GM18511 (cell line): ENCODE data around the gene PXT1.
"Not testable (repeated sequence)": the region's sequence is repeated elsewhere in the genome, so short reads cannot be mapped to it uniquely, and the experiment has no call there.

ENCODE experiments used
- ATAC-seq: cut with Tn5 transposase; IDR thresholded peaks from one replicate; pipeline ENCODE4 v1.9.1; 2021; ENCODE audit warnings: mild to moderate bottlenecking, moderate library complexity; ENCODE audit not compliant: unreplicated experiment

PXT1 gene

GRCh38 chr6:36442671-36443470, at the start of gene PXT1, which contains the start of gene KCTD20:
PXT1 (minus strand) TSS chr6:36442854; CDS start chr6:36426082, 16,772 bp downstream.
KCTD20 (plus strand) TSS chr6:36443000; CDS start chr6:36470098, 27,098 bp downstream.
- peak; percentile 87 for ATAC-seq

- ATAC-seq, result no peak
These were observed 49.4 kb upstream of the PXT1 start for GRCh38 chr6:36492092-36492491.

- no peak for ATAC-seq
These were observed 48.8 kb upstream of the PXT1 start for GRCh38 chr6:36491378-36491965.

- ATAC-seq, result no peak
These were observed 46.8 kb upstream of the PXT1 start for GRCh38 chr6:36489426-36489825.

- ATAC-seq, result no peak
These were observed 45.6 kb upstream of the PXT1 start for GRCh38 chr6:36488221-36488620.

GRCh38 chr6:36487698-36488097, 45.0 kb upstream of the PXT1 start:
- ATAC-seq, result no peak

GRCh38 chr6:36484736-36485135, 42.1 kb upstream of the PXT1 start:
- no peak for ATAC-seq

GRCh38 chr6:36483326-36483725, 40.7 kb upstream of the PXT1 start:
- not testable (repeated sequence) for ATAC-seq

- no peak for ATAC-seq
These were observed 36.6 kb upstream of the PXT1 start for GRCh38 chr6:36479256-36479655.

- ATAC-seq, result no peak
These were observed 35.4 kb upstream of the PXT1 start for GRCh38 chr6:36478051-36478526.

- no peak for ATAC-seq
These were observed 27.3 kb upstream of the PXT1 start for GRCh38 chr6:36469946-36470345.

- no peak for ATAC-seq
These were observed 26.6 kb upstream of the PXT1 start for GRCh38 chr6:36469148-36469661.

GRCh38 chr6:36467625-36468024, 25.0 kb upstream of the PXT1 start:
- ATAC-seq, result no peak

GRCh38 chr6:36464233-36464632, 21.6 kb upstream of the PXT1 start:
- no peak for ATAC-seq

GRCh38 chr6:36463676-36464075, 21.0 kb upstream of the PXT1 start:
- no peak for ATAC-seq

- no peak for ATAC-seq
These were observed 19.0 kb upstream of the PXT1 start for GRCh38 chr6:36461646-36462045.

GRCh38 chr6:36460916-36461315, 18.3 kb upstream of the PXT1 start:
- ATAC-seq, result no peak

- no peak for ATAC-seq
These were observed 16.8 kb upstream of the PXT1 start for GRCh38 chr6:36459501-36459900.

- ATAC-seq, result no peak
These were observed 12.9 kb upstream of the PXT1 start for GRCh38 chr6:36455486-36456027.

- not testable (repeated sequence) for ATAC-seq
These were observed 10.2 kb upstream of the PXT1 start for GRCh38 chr6:36452897-36453296.

- not testable (repeated sequence) for ATAC-seq
These were observed 6.5 kb upstream of the PXT1 start for GRCh38 chr6:36449173-36449572.

GRCh38 chr6:36445621-36446020, 3.0 kb upstream of the PXT1 start:
- no peak for ATAC-seq
